CD14-positive monocyte (primary cell): ENCODE measurements around the gene NLRP14. TPM values are rescaled to one million over a fixed set of nuclear protein-coding genes. Genes with fewer than 3 reads are reported as not detected.

Source experiments
- DNase-seq, 3 donors: peaks; one replicate each; pipeline ENCODE4 v3.0.0-alpha.2; 2011 to 2022
- H2AFZ ChIP-seq: 2 replicates; pipeline ENCODE4 v1.6.0; 2012; ENCODE audit warnings: mild to moderate bottlenecking, low read depth, low read length, inconsistent platforms; ENCODE audit not compliant: insufficient read depth, poor library complexity, severe bottlenecking
- H3K27ac ChIP-seq, 2 donors: 1 replicate in 1 of 2; 2 replicates in 1 of 2; pipeline ENCODE4 v1.5.1; 2012 to 2013; ENCODE audit warnings: low read length in 2 of 2, control low read depth in 1 of 2, inconsistent platforms in 1 of 2, low read depth in 1 of 2, mild to moderate bottlenecking in 1 of 2
- H3K27me3 ChIP-seq, 2 donors: one replicate each; pipeline versions ENCODE4 v1.6.0 to v1.6.1; 2011 to 2013; ENCODE audit warnings: low read length in 2 of 2; ENCODE audit not compliant: control insufficient read depth in 2 of 2, insufficient read depth in 2 of 2
- H3K36me3 ChIP-seq, 2 donors: replicated peaks in 1 of 2; 1 replicate in 1 of 2; 2 replicates in 1 of 2; pipeline versions ENCODE4 v1.5.1 to v1.6.1; 2012 to 2013; ENCODE audit warnings: low read length in 2 of 2, control low read depth in 1 of 2, inconsistent platforms in 1 of 2, mild to moderate bottlenecking in 1 of 2; ENCODE audit not compliant: insufficient read depth in 2 of 2, control insufficient read depth in 1 of 2
- H3K4me1 ChIP-seq, 2 donors: 1 replicate in 1 of 2; 2 replicates in 1 of 2; pipeline versions ENCODE4 v1.5.1 to v1.6.1; 2012 to 2013; ENCODE audit warnings: low read length in 2 of 2, control low read depth in 1 of 2, inconsistent platforms in 1 of 2, mild to moderate bottlenecking in 1 of 2, moderate library complexity in 1 of 2; ENCODE audit not compliant: insufficient read depth in 2 of 2, control insufficient read depth in 1 of 2
- H3K4me2 ChIP-seq: replicated peaks from 2 replicates; pipeline ENCODE3; 2012; ENCODE audit warnings: low read length, moderate library complexity, mild to moderate bottlenecking; ENCODE audit not compliant: poor library complexity, severe bottlenecking; ENCODE audit errors: extremely low read depth
- H3K4me3 ChIP-seq, 3 experiments: fragments of 200-600 bp in 1 of 3; sonication (generic) in 1 of 3; replicated peaks in 1 of 3; 1 replicate in 2 of 3; 2 replicates in 1 of 3; pipeline ENCODE4 v1.5.1; 2011 to 2013; ENCODE audit warnings: low read length in 3 of 3, mild to moderate bottlenecking in 3 of 3, control low read depth in 2 of 3, low read depth in 2 of 3, inconsistent platforms in 1 of 3, moderate library complexity in 1 of 3
- H3K79me2 ChIP-seq: 2 replicates; pipeline ENCODE4 v1.6.0; 2012; ENCODE audit warnings: mild to moderate bottlenecking, control low read depth, inconsistent platforms, low read length, moderate library complexity; ENCODE audit not compliant: insufficient read depth
- H3K9ac ChIP-seq: 2 replicates; pipeline ENCODE4 v1.6.0; 2017; ENCODE audit warnings: low read length, mild to moderate bottlenecking; ENCODE audit not compliant: insufficient read depth, poor library complexity, severe bottlenecking
- H3K9me3 ChIP-seq, 2 donors: replicated peaks in 1 of 2; 1 replicate in 1 of 2; 2 replicates in 1 of 2; pipeline versions ENCODE4 v1.5.1 to v1.6.1; 2012 to 2013; ENCODE audit warnings: low read length in 2 of 2, control low read depth in 1 of 2; ENCODE audit not compliant: control insufficient read depth in 1 of 2, insufficient read depth in 1 of 2
- H4K20me1 ChIP-seq: 2 replicates; pipeline ENCODE4 v1.6.0; 2012; ENCODE audit warnings: mild to moderate bottlenecking, low read length, control low read depth, moderate library complexity; ENCODE audit not compliant: insufficient read depth
- H3K27ac Mint-ChIP-seq, 7 donors: one replicate each; pipeline ENCODE4 v1.8.0; 2020; ENCODE audit warnings: mild to moderate bottlenecking in 7 of 7, mixed read lengths in 7 of 7, moderate library complexity in 6 of 7, inconsistent platforms in 2 of 7
- H3K27me3 Mint-ChIP-seq, 3 donors: one replicate each; pipeline ENCODE4 v1.8.0; 2021 to 2022; ENCODE audit warnings: low read depth in 3 of 3, mild to moderate bottlenecking in 3 of 3, mixed read lengths in 3 of 3, moderate library complexity in 3 of 3, inconsistent platforms in 1 of 3
- H3K36me3 Mint-ChIP-seq, 2 donors: one replicate each; pipeline ENCODE4 v1.8.0; 2020; ENCODE audit warnings: mixed read lengths in 2 of 2, inconsistent platforms in 1 of 2, mild to moderate bottlenecking in 1 of 2
- H3K4me1 Mint-ChIP-seq: one replicate; pipeline ENCODE4 v1.8.0; 2020; ENCODE audit warnings: mild to moderate bottlenecking, mixed read lengths
- H3K4me3 Mint-ChIP-seq, 2 donors: one replicate each; pipeline ENCODE4 v1.8.0; 2020; ENCODE audit warnings: mild to moderate bottlenecking in 2 of 2, mixed read lengths in 2 of 2, moderate library complexity in 1 of 2
- H3K9me3 Mint-ChIP-seq, 7 donors: one replicate each; pipeline ENCODE4 v1.8.0; 2020 to 2022; ENCODE audit warnings: mixed read lengths in 7 of 7, mild to moderate bottlenecking in 6 of 7, moderate library complexity in 6 of 7, inconsistent platforms in 2 of 7
- WGBS: methylation state at CpG from one replicate; pipeline ENCODE4 v1.1.5; 2013; ENCODE audit warnings: missing lambda C conversion rate; ENCODE audit not compliant: insufficient coverage; 5-methylcytosine and 5-hydroxymethylcytosine counted together
- intact Hi-C, 2 donors: fragments of 100-400 bp; cut with micrococcal nuclease; formaldehyde crosslinking; loops; one replicate each; pipeline versions ENCODE4 v1.15.0 to v1.15.1; 2023
- polyA plus RNA-seq, 3 donors: library from polyadenylated mRNA; depleted of rRNA in 1 of 3; unstranded in 2 of 3; stranded (reverse) in 1 of 3; fragments of 300-500 nt in 2 of 3; fragments of >200 nt in 1 of 3; fragmentation: Illumina TruSeq in 2 of 3; gene quantifications; 1 replicate in 2 of 3; 2 replicates in 1 of 3; pipeline ENCODE4 v1.2.3, GENCODE V29; 2012 to 2021
- TF ChIP-seq, protein P1 (sequence below): fragments of 200-600 bp; IDR thresholded peaks from one replicate; pipeline ENCODE4 v1.8.0; 2022; ENCODE audit warnings: antibody characterized with exemption, mild to moderate bottlenecking

NLRP14 gene
- polyA plus RNA-seq, 3 donors: not detected

DNA sequence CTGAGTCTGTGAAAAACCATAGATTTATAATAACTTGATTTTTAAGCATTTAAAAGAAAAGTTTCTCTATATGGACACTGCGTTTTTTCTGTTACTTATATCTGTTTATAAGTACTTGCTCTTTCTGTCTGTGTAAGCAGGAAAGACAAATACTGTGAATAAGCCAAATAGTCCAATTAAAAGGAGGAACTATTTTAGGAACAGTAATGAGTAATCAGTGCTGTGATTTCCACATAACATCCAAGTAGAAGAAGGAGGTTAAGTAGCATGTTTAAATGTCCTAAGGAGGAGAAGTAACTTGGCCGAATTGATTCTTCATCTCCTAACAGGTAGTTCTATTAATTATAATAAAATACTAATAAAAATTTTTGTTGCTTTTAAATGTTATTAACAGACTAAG lies 40.9 kb upstream of the NLRP14 start:
- H4K20me1 ChIP-seq: no peaks in the 10 kb centered on the region
- no peak overlapping the region for H2AFZ ChIP-seq
- no peaks in the 10 kb centered on the region for H3K36me3 ChIP-seq
- no peaks in the 10 kb centered on the region for H3K4me1 ChIP-seq
- H3K9ac ChIP-seq: no peak overlapping the region
- H3K27ac ChIP-seq: no peak overlapping the region
- peaks cover 0 to 4% (median 3%) of the 10 kb centered on the region in 7 donors for H3K9me3 Mint-ChIP-seq
- no peak overlapping the region for H3K4me3 Mint-ChIP-seq
- H3K27ac Mint-ChIP-seq: no peak overlapping the region
- H3K4me1 Mint-ChIP-seq: no peaks in the 10 kb centered on the region
- no peaks in the 10 kb centered on the region for H3K36me3 Mint-ChIP-seq
- DNase-seq: no peak
- TF ChIP-seq, protein P1, sequence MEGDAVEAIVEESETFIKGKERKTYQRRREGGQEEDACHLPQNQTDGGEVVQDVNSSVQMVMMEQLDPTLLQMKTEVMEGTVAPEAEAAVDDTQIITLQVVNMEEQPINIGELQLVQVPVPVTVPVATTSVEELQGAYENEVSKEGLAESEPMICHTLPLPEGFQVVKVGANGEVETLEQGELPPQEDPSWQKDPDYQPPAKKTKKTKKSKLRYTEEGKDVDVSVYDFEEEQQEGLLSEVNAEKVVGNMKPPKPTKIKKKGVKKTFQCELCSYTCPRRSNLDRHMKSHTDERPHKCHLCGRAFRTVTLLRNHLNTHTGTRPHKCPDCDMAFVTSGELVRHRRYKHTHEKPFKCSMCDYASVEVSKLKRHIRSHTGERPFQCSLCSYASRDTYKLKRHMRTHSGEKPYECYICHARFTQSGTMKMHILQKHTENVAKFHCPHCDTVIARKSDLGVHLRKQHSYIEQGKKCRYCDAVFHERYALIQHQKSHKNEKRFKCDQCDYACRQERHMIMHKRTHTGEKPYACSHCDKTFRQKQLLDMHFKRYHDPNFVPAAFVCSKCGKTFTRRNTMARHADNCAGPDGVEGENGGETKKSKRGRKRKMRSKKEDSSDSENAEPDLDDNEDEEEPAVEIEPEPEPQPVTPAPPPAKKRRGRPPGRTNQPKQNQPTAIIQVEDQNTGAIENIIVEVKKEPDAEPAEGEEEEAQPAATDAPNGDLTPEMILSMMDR: no peak
- intact Hi-C loops: no loop called here
- no peaks in the 10 kb centered on the region for H3K27me3 ChIP-seq
- no peaks in the 10 kb centered on the region for H3K9me3 ChIP-seq
- H3K27me3 Mint-ChIP-seq: no peaks in the 10 kb centered on the region
- H3K4me3 ChIP-seq: no peak overlapping the region
- no peaks in the 10 kb centered on the region for H3K79me2 ChIP-seq
- H3K4me2 ChIP-seq: no peak overlapping the region
- no CpG with 5 or more reads among the region's 2 CpGs for WGBS

GRCh38 chr11:6986487-6986886 lies 33.8 kb upstream of the NLRP14 start:
- H3K4me2 ChIP-seq: no peak overlapping the region
- H3K4me1 ChIP-seq: no peaks in the 10 kb centered on the region
- TF ChIP-seq, protein P1: no peak
- H3K27me3 Mint-ChIP-seq: no peaks in the 10 kb centered on the region
- no peaks in the 10 kb centered on the region for H3K9me3 ChIP-seq
- no peaks in the 10 kb centered on the region for H4K20me1 ChIP-seq
- H3K4me3 Mint-ChIP-seq: no peak overlapping the region
- intact Hi-C loops: no loop called here
- H3K27ac Mint-ChIP-seq: no peak overlapping the region
- DNase-seq: no peak
- H3K9ac ChIP-seq: no peak overlapping the region
- H3K36me3 ChIP-seq: no peaks in the 10 kb centered on the region
- H3K79me2 ChIP-seq: no peaks in the 10 kb centered on the region
- H3K4me3 ChIP-seq: no peak overlapping the region
- H3K36me3 Mint-ChIP-seq: no peaks in the 10 kb centered on the region
- H3K9me3 Mint-ChIP-seq: peaks cover 3 to 8% (median 5%) of the 10 kb centered on the region in 7 donors
- no peaks in the 10 kb centered on the region for H3K4me1 Mint-ChIP-seq
- H3K27ac ChIP-seq: no peak overlapping the region
- WGBS: no CpG with 5 or more reads among the region's 1 CpG
- no peaks in the 10 kb centered on the region for H3K27me3 ChIP-seq
- H2AFZ ChIP-seq: no peak overlapping the region
